Skeletal muscle tissue (tissue), 4 donors: ENCODE results near the gene DEFB116. TPM values are rescaled to one million over a fixed set of nuclear protein-coding genes. Genes with fewer than 3 reads are reported as not detected.
"Not testable (repeated sequence)": the region's sequence is repeated elsewhere in the genome, so short reads cannot be mapped to it uniquely, and the experiment has no call there.

Source experiments
- H3K27ac ChIP-seq: one replicate; pipeline ENCODE4 v1.7.0; 2013; ENCODE audit warnings: mild to moderate bottlenecking, low read depth, low read length, inconsistent platforms
- H3K27me3 ChIP-seq, 3 donors: one replicate each; pipeline ENCODE4 v1.7.0; 2013; ENCODE audit warnings: low read length in 3 of 3; ENCODE audit not compliant: control insufficient read depth in 3 of 3, insufficient read depth in 3 of 3
- H3K36me3 ChIP-seq, 3 donors: one replicate each; pipeline ENCODE4 v1.7.0; 2013; ENCODE audit warnings: low read length in 3 of 3; ENCODE audit not compliant: control insufficient read depth in 3 of 3, insufficient read depth in 3 of 3
- H3K4me1 ChIP-seq, 3 donors: one replicate each; pipeline ENCODE4 v1.7.0; 2013; ENCODE audit warnings: low read length in 3 of 3, mild to moderate bottlenecking in 3 of 3; ENCODE audit not compliant: control insufficient read depth in 3 of 3, insufficient read depth in 3 of 3
- H3K4me3 ChIP-seq, 3 donors: one replicate each; pipeline ENCODE4 v1.7.0; 2013; ENCODE audit warnings: low read length in 3 of 3
- H3K9ac ChIP-seq, 3 donors: one replicate each; pipeline ENCODE4 v1.7.0; 2013; ENCODE audit warnings: low read length in 3 of 3, mild to moderate bottlenecking in 3 of 3, moderate library complexity in 2 of 3, low read depth in 1 of 3
- H3K9me3 ChIP-seq, 3 donors: one replicate each; pipeline ENCODE4 v1.7.0; 2013; ENCODE audit warnings: low read length in 3 of 3; ENCODE audit not compliant: control insufficient read depth in 3 of 3
- total RNA-seq: library from RNA; depleted of rRNA; stranded (reverse); fragments of >200 nt; gene quantifications from one replicate; pipeline ENCODE4 v1.2.3, GENCODE V29; 2014
- donor health status: Osteomylitis.

DEFB116 gene
- not detected for total RNA-seq

GRCh38 chr20:31308535-31309162, at the start of gene DEFB116:
Gene DEFB116 (minus strand): TSS chr20:31308585. CDS start chr20:31308585, 0 bp downstream.
- no peak within 1 kb of the TSS for H3K27ac ChIP-seq
- no peak within 1 kb of the TSS for H3K9ac ChIP-seq
- no peaks in the 10 kb centered on the region for H3K27me3 ChIP-seq
- no peaks in the 10 kb centered on the region for H3K9me3 ChIP-seq
- H3K4me1 ChIP-seq = no peaks in the 10 kb centered on the region
- no peaks in the 10 kb centered on the region for H3K36me3 ChIP-seq
- no peak within 1 kb of the TSS for H3K4me3 ChIP-seq

- H3K27ac ChIP-seq = no peak overlapping the region
- no peak overlapping the region for H3K4me3 ChIP-seq
- H3K4me1 ChIP-seq = no peaks in the 10 kb centered on the region
- H3K9ac ChIP-seq = no peak overlapping the region
- no peaks in the 10 kb centered on the region for H3K36me3 ChIP-seq
- H3K9me3 ChIP-seq = peaks cover 0 to 4% (median 0%) of the 10 kb centered on the region in 3 donors
- H3K27me3 ChIP-seq = no peaks in the 10 kb centered on the region
These were observed 47.6 kb upstream of the DEFB116 start for GRCh38 chr20:31355981-31356380.

- H3K9me3 ChIP-seq = no peaks in the 10 kb centered on the region
- H3K9ac ChIP-seq = no peak overlapping the region
- H3K27ac ChIP-seq = no peak overlapping the region
- peaks cover 0 to 3% (median 0%) of the 10 kb centered on the region in 3 donors for H3K27me3 ChIP-seq
- no peaks in the 10 kb centered on the region for H3K36me3 ChIP-seq
- no peak overlapping the region for H3K4me3 ChIP-seq
- no peaks in the 10 kb centered on the region for H3K4me1 ChIP-seq
These were observed 33.1 kb upstream of the DEFB116 start for GRCh38 chr20:31341470-31341869.

GRCh38 chr20:31330893-31331292, 22.5 kb upstream of the DEFB116 start:
- Histone ChIP-seq H3K4me1 (no peaks in the 10 kb centered on the region), H3K36me3 (no peaks in the 10 kb centered on the region), H3K27ac (no peak overlapping the region), H3K4me3 (no peak overlapping the region), H3K9ac (no peak overlapping the region), H3K9me3 (no peaks in the 10 kb centered on the region), H3K27me3 (no peaks in the 10 kb centered on the region)

GRCh38 chr20:31322504-31322903, 14.1 kb upstream of the DEFB116 start:
- no peak overlapping the region for H3K27ac ChIP-seq
- no peak overlapping the region for H3K4me3 ChIP-seq
- peaks cover 0 to 8% (median 4%) of the 10 kb centered on the region in 3 donors for H3K9me3 ChIP-seq
- H3K4me1 ChIP-seq = no peaks in the 10 kb centered on the region
- no peak overlapping the region for H3K9ac ChIP-seq
- no peaks in the 10 kb centered on the region for H3K36me3 ChIP-seq
- no peaks in the 10 kb centered on the region for H3K27me3 ChIP-seq

GRCh38 chr20:31284964-31285363, 23.4 kb downstream of the DEFB116 start:
- H3K36me3 ChIP-seq, H3K27me3 ChIP-seq, H3K27ac ChIP-seq, H3K9ac ChIP-seq, H3K9me3 ChIP-seq, H3K4me1 ChIP-seq, H3K4me3 ChIP-seq: not testable (repeated sequence)

- Histone ChIP-seq H3K9me3 (peaks cover 0 to 4% (median 0%) of the 10 kb centered on the region in 3 donors), H3K9ac (no peak overlapping the region), H3K36me3 (no peaks in the 10 kb centered on the region), H3K27me3 (no peaks in the 10 kb centered on the region), H3K27ac (no peak overlapping the region), H3K4me3 (no peak overlapping the region), H3K4me1 (no peaks in the 10 kb centered on the region)
These were observed 30.2 kb downstream of the DEFB116 start for GRCh38 chr20:31278178-31278577.

GRCh38 chr20:31274441-31274840, 33.9 kb downstream of the DEFB116 start:
- Histone ChIP-seq H3K36me3 (no peaks in the 10 kb centered on the region), H3K4me3 (no peak overlapping the region), H3K9ac (no peak overlapping the region), H3K27me3 (no peaks in the 10 kb centered on the region), H3K27ac (no peak overlapping the region), H3K4me1 (no peaks in the 10 kb centered on the region), H3K9me3 (peaks cover 11 to 22% (median 18%) of the 10 kb centered on the region in 3 donors)

- H3K9me3 ChIP-seq = no peaks in the 10 kb centered on the region
- no peaks in the 10 kb centered on the region for H3K4me1 ChIP-seq
- no peak overlapping the region for H3K9ac ChIP-seq
- no peak overlapping the region for H3K4me3 ChIP-seq
- no peaks in the 10 kb centered on the region for H3K27me3 ChIP-seq
- H3K27ac ChIP-seq = no peak overlapping the region
- no peaks in the 10 kb centered on the region for H3K36me3 ChIP-seq
These were observed 48.0 kb downstream of the DEFB116 start for GRCh38 chr20:31260326-31260932.

GRCh38 chr20:31257364-31257763, 51.0 kb downstream of the DEFB116 start, which contains the start of gene DEFB115:
Gene DEFB115 (plus strand): TSS chr20:31257664. CDS start chr20:31257664, 0 bp downstream.
- H3K9me3 ChIP-seq = no peaks in the 10 kb centered on the region
- H3K4me3 ChIP-seq = no peak within 1 kb of the TSS
- no peaks in the 10 kb centered on the region for H3K27me3 ChIP-seq
- H3K36me3 ChIP-seq = no peaks in the 10 kb centered on the region
- no peak within 1 kb of the TSS for H3K27ac ChIP-seq
- no peak within 1 kb of the TSS for H3K9ac ChIP-seq
- H3K4me1 ChIP-seq = no peaks in the 10 kb centered on the region
